ENCODE results near the gene SLC6A20.

DNA sequence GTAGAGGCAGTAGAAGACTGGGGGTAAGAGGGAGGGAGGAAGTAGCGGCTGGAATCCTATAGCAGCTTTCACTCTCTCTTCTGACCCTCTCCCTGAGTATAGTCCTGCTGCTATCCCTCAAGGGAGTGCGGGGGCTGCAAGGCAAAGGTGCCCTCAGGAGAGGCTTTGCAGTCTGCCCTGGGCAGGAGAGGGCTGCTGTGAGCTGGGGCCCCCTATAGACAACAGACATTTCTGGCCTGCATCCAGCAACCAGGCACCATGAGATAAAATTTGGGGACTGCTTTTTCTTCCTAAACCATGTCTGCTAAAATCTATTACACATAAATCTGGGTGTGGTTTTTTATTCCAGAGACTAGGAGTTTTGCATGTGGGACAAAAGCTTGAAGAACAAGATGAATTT, 59.1 kb downstream of the SLC6A20 start:
- TF ChIP-seq, protein P1, sequence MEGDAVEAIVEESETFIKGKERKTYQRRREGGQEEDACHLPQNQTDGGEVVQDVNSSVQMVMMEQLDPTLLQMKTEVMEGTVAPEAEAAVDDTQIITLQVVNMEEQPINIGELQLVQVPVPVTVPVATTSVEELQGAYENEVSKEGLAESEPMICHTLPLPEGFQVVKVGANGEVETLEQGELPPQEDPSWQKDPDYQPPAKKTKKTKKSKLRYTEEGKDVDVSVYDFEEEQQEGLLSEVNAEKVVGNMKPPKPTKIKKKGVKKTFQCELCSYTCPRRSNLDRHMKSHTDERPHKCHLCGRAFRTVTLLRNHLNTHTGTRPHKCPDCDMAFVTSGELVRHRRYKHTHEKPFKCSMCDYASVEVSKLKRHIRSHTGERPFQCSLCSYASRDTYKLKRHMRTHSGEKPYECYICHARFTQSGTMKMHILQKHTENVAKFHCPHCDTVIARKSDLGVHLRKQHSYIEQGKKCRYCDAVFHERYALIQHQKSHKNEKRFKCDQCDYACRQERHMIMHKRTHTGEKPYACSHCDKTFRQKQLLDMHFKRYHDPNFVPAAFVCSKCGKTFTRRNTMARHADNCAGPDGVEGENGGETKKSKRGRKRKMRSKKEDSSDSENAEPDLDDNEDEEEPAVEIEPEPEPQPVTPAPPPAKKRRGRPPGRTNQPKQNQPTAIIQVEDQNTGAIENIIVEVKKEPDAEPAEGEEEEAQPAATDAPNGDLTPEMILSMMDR (IDR thresholded peaks at IDR 0.05): no peak
- TF ChIP-seq POLR2AphosphoS5 (IDR thresholded peaks at IDR 0.05): no peak

Measured in sigmoid colon (tissue), 4 donors.